Body of pancreas (tissue), 4 donors: ENCODE data around the gene C1D.

ENCODE experiments used
- CTCF ChIP-seq, 7 experiments: fragments of 450-650 bp in 4 of 7; fragments of 200-600 bp in 3 of 7; sonication (generic) in 3 of 7; IDR thresholded peaks; one replicate each; pipeline ENCODE4 v1.5.1; 2016 to 2019; ENCODE audit warnings: antibody characterized with exemption in 7 of 7
- POLR2A ChIP-seq, 3 donors: fragments of 450-650 bp; IDR thresholded peaks; one replicate each; pipeline ENCODE4 v1.6.1; 2016; ENCODE audit warnings: antibody characterized with exemption in 3 of 3, mild to moderate bottlenecking in 2 of 3

GRCh38 chr2:68031043-68031442 lies 31.8 kb downstream of the C1D start:
- TF ChIP-seq CTCF (IDR thresholded peaks at IDR 0.05) = no peak
- TF ChIP-seq POLR2A (IDR thresholded peaks at IDR 0.05) = no peak
